Ishikawa (cell line): Measurements from ENCODE around the gene SMYD3.

ENCODE experiments used
- EGR1 ChIP-seq: IDR thresholded peaks from 2 replicates; pipeline ENCODE4 v1.6.1; 2012
- EP300 ChIP-seq: IDR thresholded peaks from 2 replicates; pipeline ENCODE4 v1.6.1; 2012; ENCODE audit warnings: borderline replicate concordance
- FOXM1 ChIP-seq: IDR thresholded peaks from 2 replicates; pipeline ENCODE4 v1.6.1; 2012; ENCODE audit warnings: low read depth, borderline replicate concordance
- MAX ChIP-seq: IDR thresholded peaks from 2 replicates; pipeline ENCODE4 v1.6.1; 2012
- RAD21 ChIP-seq: IDR thresholded peaks from 2 replicates; pipeline ENCODE4 v1.6.1; 2012; ENCODE audit warnings: low read depth
- REST ChIP-seq: IDR thresholded peaks from 2 replicates; pipeline ENCODE4 v1.6.1; 2012; ENCODE audit warnings: low read depth, mild to moderate bottlenecking
- TAF1 ChIP-seq: IDR thresholded peaks from 2 replicates; pipeline ENCODE4 v1.6.1; 2012; ENCODE audit warnings: low read depth, mild to moderate bottlenecking
- USF1 ChIP-seq: IDR thresholded peaks from 2 replicates; pipeline ENCODE4 v1.6.1; 2012
- YY1 ChIP-seq: IDR thresholded peaks from 2 replicates; pipeline ENCODE4 v1.6.1; 2012; ENCODE audit warnings: low read depth
- ZBTB7A ChIP-seq: IDR thresholded peaks from 2 replicates; pipeline ENCODE4 v1.6.1; 2012; ENCODE audit warnings: low read depth

GRCh38 chr1:245997471-245998258 is 509.4 kb downstream of the SMYD3 start:
- TF ChIP-seq YY1 (no peak), USF1 (no peak), EGR1 (no peak), MAX (no peak), FOXM1 (no peak), TAF1 (no peak), RAD21 (no peak), REST (no peak), EP300 (no peak), ZBTB7A (no peak)
